GM21723 (cell line): ENCODE data around the gene COG2.
"Not testable (repeated sequence)": the region's sequence is repeated elsewhere in the genome, so short reads cannot be mapped to it uniquely, and the experiment has no call there.

Source experiments
- ATAC-seq: cut with Tn5 transposase; IDR thresholded peaks from one replicate; pipeline ENCODE4 v1.9.1; 2021; ENCODE audit warnings: mild to moderate bottlenecking, moderate library complexity; ENCODE audit not compliant: unreplicated experiment

The COG2 gene

DNA sequence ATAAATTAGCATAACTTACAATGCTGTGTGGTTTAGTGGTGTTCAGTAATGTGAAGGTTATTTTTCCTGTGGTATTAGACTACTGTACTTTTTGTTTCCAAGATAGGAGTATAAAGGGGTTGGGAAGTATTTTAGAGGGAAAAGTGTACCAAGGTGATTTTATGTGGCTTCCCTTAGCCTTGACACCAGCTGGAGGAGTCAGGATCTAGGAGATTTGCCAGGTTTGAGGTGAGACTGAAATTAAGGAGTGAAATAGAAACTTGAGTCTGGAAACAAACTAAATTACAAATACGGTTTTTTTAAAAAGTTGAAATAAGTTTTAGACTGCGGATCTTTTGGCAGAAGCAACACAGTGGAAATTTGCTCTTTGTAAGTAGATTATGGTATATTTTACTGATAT lies 32.3 kb downstream of the COG2 start:
- no peak for ATAC-seq

DNA sequence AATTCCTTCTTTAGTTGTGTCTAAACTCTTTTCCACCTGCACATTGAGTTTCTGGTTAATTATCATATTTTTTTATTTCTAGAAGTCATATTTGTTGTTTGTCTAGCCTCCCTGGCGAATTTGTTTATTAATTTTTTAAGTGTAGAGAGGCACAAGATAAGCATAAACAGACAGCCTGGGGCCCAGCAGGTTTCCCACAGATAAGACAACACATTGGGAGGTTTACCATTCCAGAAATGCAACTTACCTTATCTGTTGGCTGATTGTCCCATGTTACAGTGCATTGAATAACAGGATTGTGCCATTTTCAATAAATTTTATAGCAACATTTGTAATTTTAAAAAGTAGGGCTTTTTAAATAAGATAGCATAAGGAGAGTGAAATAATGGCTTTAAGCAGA lies 34.9 kb downstream of the COG2 start:
- ATAC-seq, result no peak

GRCh38 chr1:230679192-230679591 lies 36.9 kb downstream of the COG2 start:
- no peak for ATAC-seq

DNA sequence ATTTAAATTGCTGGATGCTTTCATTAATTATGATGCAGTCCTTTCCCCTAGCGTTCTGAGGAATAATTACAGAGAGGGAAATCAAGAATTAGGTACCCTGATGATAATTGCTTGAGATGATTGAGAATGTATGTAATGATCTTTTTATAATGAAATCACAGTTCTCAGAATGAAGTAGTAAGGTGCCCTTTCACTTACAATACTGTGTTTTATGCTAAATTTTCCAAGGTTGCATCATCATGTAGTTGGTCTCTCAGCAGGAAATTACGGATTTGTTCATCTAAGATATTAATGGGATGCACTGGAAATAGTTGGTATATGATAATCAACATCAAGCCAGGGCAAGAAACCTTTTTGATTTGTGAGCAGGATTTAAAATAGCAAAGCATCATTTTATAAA lies 37.5 kb downstream of the COG2 start:
- ATAC-seq, result no peak

- no peak for ATAC-seq
These were observed 38.2 kb downstream of the COG2 start for GRCh38 chr1:230680300-230681025.

GRCh38 chr1:230681599-230681998 lies 39.3 kb downstream of the COG2 start:
- ATAC-seq, result no peak

DNA sequence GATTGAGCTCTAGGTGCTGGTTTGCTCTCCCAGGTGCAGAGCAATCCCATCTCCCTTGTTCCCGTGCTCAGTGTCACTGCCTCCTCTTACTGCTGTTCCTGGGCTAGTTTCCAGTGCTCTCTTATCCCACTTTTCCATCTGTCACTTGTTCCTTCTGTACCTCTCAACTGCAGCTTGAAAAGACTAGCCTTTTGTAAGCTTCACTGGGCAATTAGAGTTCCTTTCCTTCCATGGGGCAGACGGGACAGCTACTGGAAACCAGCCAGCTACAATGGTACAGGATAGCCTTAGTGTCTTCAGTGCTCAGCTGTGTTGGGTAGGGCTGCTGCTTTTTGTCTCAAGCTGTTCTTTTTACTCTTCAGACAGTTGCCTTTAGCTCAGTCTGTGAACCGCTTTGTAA lies 40.0 kb downstream of the COG2 start:
- ATAC-seq, result no peak

DNA sequence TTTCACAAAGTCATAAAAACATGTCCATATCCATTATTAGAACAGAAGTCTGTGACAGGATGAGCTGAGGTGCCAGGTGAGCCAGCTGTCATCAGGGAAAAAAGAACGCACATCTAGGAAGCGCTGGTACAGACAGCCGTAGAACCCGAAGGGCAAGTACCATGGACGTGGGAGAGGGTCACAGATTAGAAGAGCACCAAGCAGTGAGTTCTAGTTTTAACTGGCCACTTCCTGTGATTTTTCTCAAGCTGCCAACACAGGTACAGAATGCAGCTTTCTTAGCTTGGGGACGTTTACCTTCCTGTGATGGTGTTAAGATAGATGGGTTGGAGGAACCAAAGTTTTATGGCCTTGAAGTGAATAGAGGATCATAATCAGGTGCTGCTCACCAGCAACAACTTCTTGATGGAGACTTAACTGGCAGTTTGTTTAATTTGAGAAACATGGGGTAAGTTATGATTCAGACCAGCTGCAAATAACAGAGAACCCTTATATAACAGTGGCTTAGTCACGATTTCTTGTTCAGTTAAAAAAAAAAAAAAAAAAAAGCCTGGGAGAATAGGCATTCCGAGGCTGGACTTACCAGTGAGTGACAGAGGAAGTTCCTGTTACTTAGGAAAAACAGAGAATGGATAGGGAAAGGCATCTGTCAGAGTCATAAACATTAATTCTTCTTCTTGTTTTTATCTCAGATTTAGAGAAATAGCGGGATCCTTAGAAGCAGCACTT lies 40.8 kb downstream of the COG2 start:
- ATAC-seq, result no peak

GRCh38 chr1:230684146-230684545 lies 41.9 kb downstream of the COG2 start:
- ATAC-seq, result no peak

- ATAC-seq, result no peak
These were observed 42.7 kb downstream of the COG2 start for GRCh38 chr1:230684998-230685397.

- no peak for ATAC-seq
These were observed 44.5 kb downstream of the COG2 start for GRCh38 chr1:230686747-230687146.

- no peak for ATAC-seq
These were observed 47.8 kb downstream of the COG2 start for GRCh38 chr1:230690101-230690500.

DNA sequence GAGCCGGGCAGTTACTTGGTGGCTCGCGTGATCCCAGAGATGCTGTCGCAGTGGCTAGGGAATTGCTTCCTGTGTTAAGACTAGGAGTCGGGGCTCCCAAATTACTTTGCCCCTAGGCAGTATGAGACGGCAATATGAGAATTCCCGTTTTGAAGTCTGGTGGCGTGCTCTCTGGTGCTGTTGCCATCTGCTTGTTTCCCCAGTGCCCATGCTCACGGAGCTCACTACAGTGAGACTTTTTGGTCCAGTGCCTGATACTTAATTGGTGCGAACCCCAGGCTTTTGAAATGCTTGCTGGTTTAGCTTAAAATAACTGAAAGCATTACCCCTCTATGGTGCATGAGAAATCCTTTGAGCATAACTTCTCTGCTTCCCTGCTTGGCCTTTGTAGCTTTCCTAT lies 49.3 kb downstream of the COG2 start:
- ATAC-seq, result no peak

DNA sequence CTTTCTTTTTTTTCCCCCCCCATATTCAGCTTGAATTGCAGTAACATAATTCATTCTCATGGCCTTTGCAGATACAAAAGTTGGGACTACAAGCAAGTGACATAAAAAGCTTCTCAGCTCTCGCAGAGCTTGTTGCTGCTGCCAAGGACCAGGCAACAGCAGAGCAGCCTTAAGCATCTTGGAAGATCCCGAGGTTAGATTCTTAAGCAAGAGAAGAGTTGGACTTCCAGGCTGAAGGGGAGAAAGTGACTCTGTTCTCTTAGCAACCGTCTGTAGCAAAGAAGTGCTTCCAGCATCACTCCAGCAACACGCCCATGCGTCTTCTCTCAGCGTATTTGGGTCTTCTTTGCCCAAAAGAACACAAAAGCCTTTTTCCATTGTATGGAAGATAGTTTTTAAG lies 50.9 kb downstream of the COG2 start:
- ATAC-seq, result no peak

DNA sequence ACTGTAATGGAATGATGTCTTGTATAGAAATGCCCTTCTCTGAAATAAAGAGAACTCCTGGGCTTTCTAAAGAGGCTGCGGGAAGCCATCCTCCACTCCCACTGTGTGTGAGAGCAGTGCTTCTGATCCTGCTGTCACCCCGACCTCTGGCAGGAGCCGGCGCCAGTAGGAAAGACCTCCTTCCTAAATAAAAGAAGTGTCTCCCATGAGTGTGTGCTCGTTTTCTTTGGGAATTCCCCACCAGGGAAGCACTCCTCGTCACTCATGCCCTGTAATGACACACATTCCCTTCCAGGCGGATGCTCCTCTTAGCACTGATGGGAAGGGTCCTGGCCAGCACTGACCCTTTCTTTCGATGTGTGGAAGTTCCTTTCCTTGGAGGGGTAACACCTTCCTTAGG lies 51.5 kb downstream of the COG2 start:
- no peak for ATAC-seq

- no peak for ATAC-seq
These were observed 52.2 kb downstream of the COG2 start for GRCh38 chr1:230694464-230694863.

DNA sequence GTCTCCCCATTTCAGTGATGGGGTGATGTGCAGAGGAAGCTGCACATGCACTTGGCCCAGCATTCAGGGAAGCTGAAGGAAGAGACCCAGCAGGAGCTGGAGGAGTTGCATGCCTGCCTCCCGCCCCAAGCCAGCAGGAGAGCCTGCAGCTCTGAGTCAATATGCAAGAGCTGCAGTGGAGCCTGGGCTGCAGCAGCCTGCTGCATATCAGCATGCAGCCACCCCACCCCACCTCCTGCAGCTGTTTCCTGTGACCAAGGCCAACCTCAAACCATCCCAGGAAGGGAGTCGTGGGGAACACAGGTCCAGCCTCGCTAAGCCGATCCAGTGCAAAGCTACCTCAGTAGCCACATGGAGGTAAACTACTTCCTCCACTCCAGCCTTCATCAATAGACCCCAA lies 52.7 kb downstream of the COG2 start:
- ATAC-seq, result no peak

DNA sequence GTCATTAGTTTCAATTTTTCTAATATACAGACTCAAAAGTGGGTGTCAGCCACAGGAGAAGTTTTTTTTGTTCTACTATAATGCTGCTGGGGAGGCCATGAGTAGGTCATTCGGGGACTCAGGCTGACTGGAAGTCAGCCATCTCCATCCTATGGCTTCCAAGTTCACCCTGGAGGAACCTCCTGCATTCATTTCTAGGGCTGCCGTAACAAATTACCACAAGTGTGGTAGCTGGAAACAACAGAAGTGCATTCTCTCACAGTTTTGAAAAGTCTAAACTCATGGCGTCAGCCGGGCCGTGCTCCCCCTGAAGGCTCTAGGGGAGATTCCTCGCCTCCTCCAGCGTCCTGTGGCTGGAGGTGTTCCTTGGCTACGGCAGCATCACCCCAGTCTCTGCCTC lies 53.9 kb downstream of the COG2 start:
- ATAC-seq, result no peak

DNA sequence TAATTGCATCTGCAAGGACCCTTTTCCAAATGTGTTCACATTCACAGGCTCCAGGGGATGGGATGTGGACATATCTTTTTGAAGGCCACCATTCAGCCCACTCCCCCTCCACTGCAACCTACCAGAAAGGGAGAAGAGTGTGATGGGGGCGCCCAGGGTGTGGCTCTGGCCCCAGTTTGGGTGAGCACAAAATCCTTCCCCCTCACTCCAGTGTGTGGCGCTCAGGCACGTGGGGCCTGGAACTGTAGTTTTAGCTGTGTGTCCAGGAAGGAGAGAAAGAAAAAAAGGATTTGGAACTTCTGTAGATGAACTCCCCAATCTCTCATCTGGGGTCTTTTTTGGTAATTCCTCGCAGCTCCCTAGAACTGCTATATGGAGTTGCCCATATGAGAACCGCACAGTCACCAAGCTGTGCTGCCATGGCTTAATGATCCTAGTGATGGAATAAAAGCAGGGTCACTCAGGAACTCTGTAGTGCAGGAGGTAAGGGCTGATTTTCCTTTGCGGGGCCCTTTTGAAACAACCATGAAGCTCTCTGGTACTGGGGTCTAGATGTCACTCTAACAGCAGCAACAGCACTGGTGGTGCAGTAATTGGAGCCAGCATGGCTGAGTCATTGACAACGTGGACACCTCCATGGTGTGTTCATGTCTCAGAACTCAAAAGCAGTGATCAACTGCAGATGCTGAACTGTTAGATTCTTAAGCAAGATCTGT lies 54.6 kb downstream of the COG2 start:
- ATAC-seq, result no peak

- no peak for ATAC-seq
These were observed 55.8 kb downstream of the COG2 start for GRCh38 chr1:230698130-230698529.

DNA sequence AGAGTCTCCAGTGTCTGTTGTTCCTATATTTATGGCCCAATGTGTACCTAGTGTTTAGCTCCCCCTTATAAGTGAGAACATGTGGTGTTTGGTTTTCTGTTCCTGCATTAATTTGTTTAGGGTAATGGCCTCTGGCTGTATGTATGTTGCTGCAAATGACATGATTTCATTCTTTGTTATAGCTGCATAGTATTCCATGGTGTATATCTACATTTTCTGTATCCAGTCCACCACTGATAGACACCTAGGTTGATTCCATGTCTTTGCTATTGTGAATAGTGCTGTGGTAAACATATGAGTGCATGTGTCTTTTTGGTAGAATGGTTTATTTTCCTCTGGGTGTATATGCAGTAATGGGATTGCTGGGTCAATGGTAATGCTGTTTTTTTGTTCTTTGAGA lies 56.7 kb downstream of the COG2 start:
- ATAC-seq, result not testable (repeated sequence)

DNA sequence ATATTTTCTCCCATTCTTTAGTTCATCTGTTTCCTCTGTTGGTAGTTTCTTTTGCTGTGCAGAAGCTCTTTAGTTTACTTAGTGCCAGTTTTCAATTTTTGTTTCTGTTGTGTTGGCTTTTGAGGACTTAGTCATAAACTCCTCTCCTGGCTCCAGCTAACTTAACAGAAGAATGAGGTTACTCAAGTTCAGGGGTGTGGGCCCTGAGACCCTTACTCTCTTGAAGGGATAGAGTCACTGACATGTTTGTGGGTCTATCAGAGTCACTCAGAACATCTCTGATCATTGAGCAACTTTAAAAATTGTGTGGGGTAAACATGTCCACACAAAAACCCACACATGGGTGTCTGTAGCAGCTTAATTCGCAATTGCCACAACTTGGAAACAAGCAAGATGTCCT lies 57.4 kb downstream of the COG2 start:
- no peak for ATAC-seq
